GM19467 (cell line): ENCODE measurements around the gene FBXO24.

ENCODE experiments used
- ATAC-seq: cut with Tn5 transposase; IDR thresholded peaks from one replicate; pipeline ENCODE4 v1.9.1; 2021; ENCODE audit warnings: mild to moderate bottlenecking, moderate library complexity; ENCODE audit not compliant: unreplicated experiment

FBXO24 gene

GRCh38 chr7:100573691-100574361, 12.3 kb upstream of the FBXO24 start, which contains the start of gene SAP25:
Gene SAP25, minus strand, starts transcription at chr7:100573900. Its CDS starts 158 bp downstream, at chr7:100573742.
- no peak for ATAC-seq

GRCh38 chr7:100574362-100575205, 11.5 kb upstream of the FBXO24 start:
- ATAC-seq, result no peak

- ATAC-seq, result no peak
These were observed 10.9 kb upstream of the FBXO24 start for GRCh38 chr7:100575206-100575631.

GRCh38 chr7:100575746-100576383, 10.3 kb upstream of the FBXO24 start:
- no peak for ATAC-seq

- no peak for ATAC-seq
These were observed 9.6 kb upstream of the FBXO24 start for GRCh38 chr7:100576384-100576993.

GRCh38 chr7:100577103-100577502, 9.0 kb upstream of the FBXO24 start:
- ATAC-seq, result no peak

GRCh38 chr7:100577507-100577906, 8.6 kb upstream of the FBXO24 start:
- no peak for ATAC-seq

GRCh38 chr7:100578246-100579183, 7.6 kb upstream of the FBXO24 start:
- ATAC-seq, result no peak

GRCh38 chr7:100580466-100581283, 5.5 kb upstream of the FBXO24 start:
- no peak for ATAC-seq

GRCh38 chr7:100582041-100582579, 4.0 kb upstream of the FBXO24 start:
- ATAC-seq, result no peak

- ATAC-seq, result no peak
These were observed 3.5 kb upstream of the FBXO24 start for GRCh38 chr7:100582650-100583049.

GRCh38 chr7:100583132-100584053, 2.7 kb upstream of the FBXO24 start:
- no peak for ATAC-seq

- ATAC-seq, result no peak
These were observed 2.0 kb upstream of the FBXO24 start for GRCh38 chr7:100584054-100584682.

GRCh38 chr7:100584683-100585510, 1.2 kb upstream of the FBXO24 start:
- ATAC-seq, result no peak

- ATAC-seq, result peak; percentile 21
These were observed 440 bp upstream of the FBXO24 start, which contains the start of gene LRCH4 for GRCh38 chr7:100585511-100586265. Gene LRCH4, minus strand, starts transcription at chr7:100586129. Its CDS starts 29 bp downstream, at chr7:100586100.

GRCh38 chr7:100588438-100588837, 2.3 kb downstream of the FBXO24 start:
- ATAC-seq, result no peak
